Measurements from ENCODE around the gene MRM1.
"Not testable (repeated sequence)": the region's sequence is repeated elsewhere in the genome, so short reads cannot be mapped to it uniquely, and the experiment has no call there.

GRCh38 chr17:36605028-36605427 lies 3.6 kb downstream of the MRM1 start:
- not testable (repeated sequence) for TF ChIP-seq EZH2 (IDR thresholded peaks at IDR 0.05; ENCODE audit: insufficient read depth, poor library complexity, severe bottlenecking); EZH2phosphoT487 (IDR thresholded peaks at IDR 0.05; ENCODE audit: insufficient read depth, low read depth)
